Stimulated activated CD8-positive, alpha-beta memory T cell treated with anti-CD3 and anti-CD28 coated beads, Interleukin-7, amount 100 ng/mL, for 1 hour (primary cell): Measurements from ENCODE around the gene APOBEC3G.
A peak's percentile ranks its signal among the peaks of the same experiment; 100 is the strongest.
"Not testable (repeated sequence)": the region's sequence is repeated elsewhere in the genome, so short reads cannot be mapped to it uniquely, and the experiment has no call there.

Experiments
- DNase-seq, 2 donors: peaks; one replicate each; pipeline ENCODE4 v3.0.0-alpha.2; 2020; ENCODE audit warnings: low read depth in 2 of 2

The APOBEC3G gene

DNA sequence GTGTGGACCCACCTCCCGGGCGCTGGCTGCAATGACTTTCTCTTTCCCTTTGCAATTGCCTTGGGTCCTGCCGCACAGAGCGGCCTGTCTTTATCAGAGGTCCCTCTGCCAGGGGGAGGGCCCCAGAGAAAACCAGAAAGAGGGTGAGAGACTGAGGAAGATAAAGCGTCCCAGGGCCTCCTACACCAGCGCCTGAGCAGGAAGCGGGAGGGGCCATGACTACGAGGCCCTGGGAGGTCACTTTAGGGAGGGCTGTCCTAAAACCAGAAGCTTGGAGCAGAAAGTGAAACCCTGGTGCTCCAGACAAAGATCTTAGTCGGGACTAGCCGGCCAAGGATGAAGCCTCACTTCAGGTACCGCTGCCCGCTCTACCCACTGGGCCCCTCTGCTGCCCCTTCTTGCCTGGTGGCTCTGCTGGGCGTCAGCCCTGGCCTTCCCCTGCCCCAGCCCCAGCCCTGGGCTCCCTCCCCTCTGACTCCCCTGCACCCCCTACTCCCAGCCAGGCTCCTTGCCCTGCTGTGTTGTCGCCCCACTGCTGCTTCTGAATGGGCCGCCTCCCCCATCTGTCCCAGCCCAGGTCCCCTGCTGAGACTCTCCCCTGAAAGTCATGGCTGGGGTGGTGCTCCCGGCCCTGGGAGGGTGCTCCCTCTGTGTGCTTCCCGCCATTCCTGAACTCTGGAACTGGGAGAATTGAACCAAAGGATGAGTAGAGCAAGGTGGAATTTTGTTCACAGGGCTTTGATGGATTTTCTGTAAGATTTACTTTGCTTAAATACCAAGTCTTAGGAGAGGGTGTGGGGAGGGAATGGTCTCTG lies at the start of gene APOBEC3G:
APOBEC3G (plus strand) TSS at position 250 of the 815 bp plus-strand sequence; CDS start at position 337, 87 bp downstream.
- DNase-seq, result not testable (repeated sequence)

- DNase-seq, result no peak
Measured at GRCh38 chr22:39027717-39028116, 49.4 kb upstream of the APOBEC3G start.

GRCh38 chr22:39028281-39028680 lies 48.8 kb upstream of the APOBEC3G start:
- no peak for DNase-seq

DNA sequence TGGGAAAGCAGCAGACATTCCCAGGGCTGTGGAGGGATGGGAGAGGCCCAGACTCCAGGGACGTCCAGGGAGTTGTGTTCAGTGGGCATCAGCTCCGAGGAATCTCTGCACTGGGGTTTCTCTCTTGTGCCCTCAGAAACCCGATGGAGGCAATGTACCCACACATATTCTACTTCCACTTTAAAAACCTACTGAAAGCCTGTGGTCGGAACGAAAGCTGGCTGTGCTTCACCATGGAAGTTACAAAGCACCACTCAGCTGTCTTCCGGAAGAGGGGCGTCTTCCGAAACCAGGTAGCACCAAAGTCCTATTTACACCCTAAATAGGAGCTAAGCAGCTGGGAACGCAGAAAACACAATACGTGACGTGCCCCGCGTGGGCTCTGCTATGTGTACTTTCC lies 47.8 kb upstream of the APOBEC3G start:
- DNase-seq, result no peak

GRCh38 chr22:39030705-39031104 lies 46.4 kb upstream of the APOBEC3G start:
- no peak for DNase-seq

- not testable (repeated sequence) for DNase-seq
Measured at GRCh38 chr22:39031434-39032295, 45.4 kb upstream of the APOBEC3G start.

- not testable (repeated sequence) for DNase-seq
Measured at GRCh38 chr22:39037071-39037470, 40.0 kb upstream of the APOBEC3G start.

GRCh38 chr22:39039306-39040126 lies 37.6 kb upstream of the APOBEC3G start:
- no peak for DNase-seq

- DNase-seq, result not testable (repeated sequence)
Measured at GRCh38 chr22:39040155-39040537, 36.9 kb upstream of the APOBEC3G start.

- DNase-seq, result peak; percentile 31 to 54
Measured at GRCh38 chr22:39040538-39041296, 36.4 kb upstream of the APOBEC3G start, which contains the start of gene APOBEC3F. Gene APOBEC3F (plus strand): TSS chr22:39040864. CDS start chr22:39040961, 97 bp downstream.

- DNase-seq, result no peak
Measured at GRCh38 chr22:39041908-39042307, 35.2 kb upstream of the APOBEC3G start.

GRCh38 chr22:39043063-39043462 lies 34.0 kb upstream of the APOBEC3G start:
- not testable (repeated sequence) for DNase-seq

- DNase-seq, result not testable (repeated sequence)
Measured at GRCh38 chr22:39045136-39045535, 31.9 kb upstream of the APOBEC3G start.

DNA sequence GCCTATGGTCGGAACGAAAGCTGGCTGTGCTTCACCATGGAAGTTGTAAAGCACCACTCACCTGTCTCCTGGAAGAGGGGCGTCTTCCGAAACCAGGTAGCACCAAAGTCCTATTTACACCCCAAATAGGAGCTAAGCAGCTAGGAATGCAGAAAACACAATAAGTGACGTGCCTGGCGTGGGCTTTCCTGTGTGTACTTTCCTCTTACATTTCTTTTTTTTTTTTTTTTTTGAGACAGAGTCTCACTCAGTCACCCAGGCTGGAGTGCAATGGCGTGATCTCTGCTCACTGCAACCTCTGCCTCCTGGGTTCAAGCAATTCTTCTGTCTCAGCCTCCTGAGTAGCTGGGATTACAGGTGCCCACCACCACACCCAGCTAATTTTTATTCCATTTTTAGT lies 27.6 kb upstream of the APOBEC3G start:
- not testable (repeated sequence) for DNase-seq

DNA sequence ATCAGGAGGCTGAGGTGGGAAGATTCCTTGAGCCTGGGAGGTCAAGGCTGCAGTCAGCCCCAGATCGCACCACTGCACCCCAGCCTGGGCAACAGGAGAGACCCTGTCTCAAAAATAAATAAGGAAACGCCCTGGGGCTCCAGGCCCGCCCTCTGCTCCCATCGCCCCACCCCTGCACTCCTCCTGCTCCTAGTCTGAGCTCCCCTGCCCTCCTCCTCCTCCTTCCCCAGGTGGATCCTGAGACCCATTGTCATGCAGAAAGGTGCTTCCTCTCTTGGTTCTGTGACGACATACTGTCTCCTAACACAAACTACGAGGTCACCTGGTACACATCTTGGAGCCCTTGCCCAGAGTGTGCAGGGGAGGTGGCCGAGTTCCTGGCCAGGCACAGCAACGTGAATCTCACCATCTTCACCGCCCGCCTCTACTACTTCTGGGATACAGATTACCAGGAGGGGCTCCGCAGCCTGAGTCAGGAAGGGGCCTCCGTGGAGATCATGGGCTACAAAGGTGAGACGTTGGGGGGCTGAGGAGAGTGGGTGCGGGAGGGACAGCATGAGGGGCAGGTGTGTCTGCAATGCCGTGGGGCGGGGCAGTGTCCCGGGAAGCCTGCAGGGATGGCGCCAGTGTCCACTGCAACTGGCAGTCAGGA lies 25.1 kb upstream of the APOBEC3G start:
- not testable (repeated sequence) for DNase-seq

- DNase-seq, result no peak
Measured at GRCh38 chr22:39055658-39056057, 21.4 kb upstream of the APOBEC3G start.

GRCh38 chr22:39061290-39061689 lies 15.8 kb upstream of the APOBEC3G start:
- DNase-seq, result not testable (repeated sequence)

GRCh38 chr22:39061951-39062350 lies 15.1 kb upstream of the APOBEC3G start:
- DNase-seq, result not testable (repeated sequence)

GRCh38 chr22:39063904-39064303 lies 13.2 kb upstream of the APOBEC3G start:
- DNase-seq, result not testable (repeated sequence)
